ENCODE results near the gene GALNT4. TPM values are rescaled to one million over a fixed set of nuclear protein-coding genes. Genes with fewer than 3 reads are reported as not detected.

The GALNT4 gene
- total and polyA plus RNA-seq, 7 donors = 3.4 to 14.6 (median 4.6) TPM

DNA sequence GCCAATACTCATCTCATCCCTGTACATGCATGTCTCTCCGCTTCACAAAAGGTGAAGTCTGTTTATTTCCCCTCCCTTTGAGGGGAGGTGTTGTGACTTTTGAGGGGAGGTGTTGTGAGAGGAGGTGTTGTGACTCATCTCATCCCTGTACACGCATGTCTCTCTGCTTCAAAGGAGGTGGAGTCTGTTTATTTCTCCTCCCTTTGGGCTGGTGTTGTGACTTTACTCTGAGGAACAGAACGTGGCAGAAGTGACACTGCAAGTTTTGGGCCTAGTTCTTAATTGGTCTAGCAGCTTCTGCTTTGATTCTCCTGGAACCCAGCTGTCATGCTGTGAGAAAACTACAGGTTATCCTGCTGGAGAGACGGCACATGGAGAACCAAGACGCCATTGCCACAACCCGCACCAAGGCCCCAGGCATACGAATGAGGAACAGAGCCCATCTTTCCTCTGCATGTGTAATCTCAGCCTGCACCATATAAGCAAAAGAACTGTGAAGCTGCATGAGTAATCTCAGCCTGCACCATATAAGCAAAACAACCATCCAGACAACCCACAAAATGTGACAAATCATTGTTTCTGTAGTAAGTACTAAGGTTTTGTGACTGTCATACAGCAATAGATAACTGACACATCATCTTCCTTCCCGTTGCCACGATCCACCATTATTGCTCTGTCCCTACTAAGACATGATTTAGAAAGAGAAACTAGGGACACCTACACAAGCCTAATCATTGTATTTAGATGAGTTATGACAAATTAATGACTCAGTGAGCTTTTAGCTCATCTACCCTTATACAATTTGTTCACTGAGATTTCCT, 30.0 kb downstream of the GALNT4 start:
- H3K36me3 ChIP-seq = peaks cover 0 to 16% (median 3%) of the 10 kb centered on the region in 4 donors
- no peak overlapping the region for H3K4me3 ChIP-seq
- 79 to 82% methylated on average over 9 of the region's 9 CpGs for WGBS, 2 donors
- no peaks in the 10 kb centered on the region for H3K9me3 ChIP-seq
- intact Hi-C loops (cut with DNase I) = no loop called here
- TF ChIP-seq, protein P1, sequence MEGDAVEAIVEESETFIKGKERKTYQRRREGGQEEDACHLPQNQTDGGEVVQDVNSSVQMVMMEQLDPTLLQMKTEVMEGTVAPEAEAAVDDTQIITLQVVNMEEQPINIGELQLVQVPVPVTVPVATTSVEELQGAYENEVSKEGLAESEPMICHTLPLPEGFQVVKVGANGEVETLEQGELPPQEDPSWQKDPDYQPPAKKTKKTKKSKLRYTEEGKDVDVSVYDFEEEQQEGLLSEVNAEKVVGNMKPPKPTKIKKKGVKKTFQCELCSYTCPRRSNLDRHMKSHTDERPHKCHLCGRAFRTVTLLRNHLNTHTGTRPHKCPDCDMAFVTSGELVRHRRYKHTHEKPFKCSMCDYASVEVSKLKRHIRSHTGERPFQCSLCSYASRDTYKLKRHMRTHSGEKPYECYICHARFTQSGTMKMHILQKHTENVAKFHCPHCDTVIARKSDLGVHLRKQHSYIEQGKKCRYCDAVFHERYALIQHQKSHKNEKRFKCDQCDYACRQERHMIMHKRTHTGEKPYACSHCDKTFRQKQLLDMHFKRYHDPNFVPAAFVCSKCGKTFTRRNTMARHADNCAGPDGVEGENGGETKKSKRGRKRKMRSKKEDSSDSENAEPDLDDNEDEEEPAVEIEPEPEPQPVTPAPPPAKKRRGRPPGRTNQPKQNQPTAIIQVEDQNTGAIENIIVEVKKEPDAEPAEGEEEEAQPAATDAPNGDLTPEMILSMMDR (IDR thresholded peaks at IDR 0.05) = no peak
- TF ChIP-seq POLR2A (IDR thresholded peaks at IDR 0.05) = no peak
- TF ChIP-seq POLR2AphosphoS5 (IDR thresholded peaks at IDR 0.05) = no peak
- no peak for TF ChIP-seq EP300 (IDR thresholded peaks at IDR 0.05)
- no peak overlapping the region for H3K27ac ChIP-seq
- H3K27me3 ChIP-seq = no peaks in the 10 kb centered on the region
- H3K4me1 ChIP-seq = no peaks in the 10 kb centered on the region
- no peak for DNase-seq

DNA sequence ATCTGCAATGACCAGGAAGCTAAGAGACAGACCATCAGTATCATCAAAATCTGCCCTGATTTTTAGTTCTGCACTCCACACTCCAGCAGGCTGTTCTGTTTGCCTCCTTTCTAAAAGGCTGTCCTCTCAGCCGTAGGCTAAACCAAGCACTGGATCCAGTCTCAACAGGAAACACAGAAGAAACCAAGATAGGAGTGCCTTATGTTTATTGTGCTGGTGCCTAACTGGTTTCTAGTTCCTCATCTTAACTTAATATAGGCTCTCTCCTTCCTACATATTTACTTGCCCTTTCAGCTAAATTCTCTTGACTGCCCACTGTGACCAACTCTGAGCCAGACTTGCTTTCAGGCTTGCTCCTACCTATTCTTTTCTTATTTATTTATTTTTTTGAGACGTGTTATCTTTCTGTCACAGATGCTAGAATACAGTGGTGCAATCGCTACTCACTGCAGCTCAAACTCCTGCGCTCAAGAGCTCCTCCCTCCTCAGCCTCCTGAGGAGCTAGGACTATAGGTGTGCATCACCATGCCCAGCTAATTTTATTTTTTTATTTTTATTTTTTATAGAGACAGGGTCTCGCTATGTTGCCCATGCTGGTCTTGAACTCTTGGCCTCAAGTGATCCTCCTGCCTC, 30.8 kb downstream of the GALNT4 start:
- no peak for DNase-seq
- Histone ChIP-seq H3K36me3 (peaks cover 0 to 24% (median 5%) of the 10 kb centered on the region in 4 donors), H3K4me3 (no peak overlapping the region), H3K27ac (no peak overlapping the region), H3K4me1 (no peaks in the 10 kb centered on the region), H3K9me3 (no peaks in the 10 kb centered on the region), H3K27me3 (no peaks in the 10 kb centered on the region)
- WGBS, 2 donors = 52 to 72% methylated on average over 5 of the region's 5 CpGs
- TF ChIP-seq POLR2A (IDR thresholded peaks at IDR 0.05) (no peak), POLR2AphosphoS5 (IDR thresholded peaks at IDR 0.05) (no peak), EP300 (IDR thresholded peaks at IDR 0.05) (no peak)
- TF ChIP-seq, protein P1 (IDR thresholded peaks at IDR 0.05) = no peak
- intact Hi-C loops (cut with DNase I) = no loop called here

DNA sequence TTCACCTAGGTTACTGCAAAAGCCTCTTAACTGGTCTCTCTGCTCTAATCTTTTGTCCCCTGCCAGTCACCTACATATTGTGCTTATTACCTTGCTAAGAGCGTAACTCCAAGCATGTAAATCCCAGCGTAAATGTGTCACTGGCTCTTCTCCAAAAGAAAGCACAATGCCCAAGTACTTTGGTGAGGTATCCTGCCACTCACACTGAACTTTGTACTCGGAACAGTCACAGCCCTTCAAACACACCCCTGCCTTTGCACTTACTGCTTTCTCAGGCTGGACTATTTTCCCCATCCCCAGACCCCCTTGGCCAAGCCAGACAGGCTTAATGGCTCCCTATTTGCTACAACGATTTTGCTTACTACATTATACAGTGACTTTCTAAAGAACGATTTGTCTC, 31.7 kb downstream of the GALNT4 start:
- DNase-seq = no peak
- Histone ChIP-seq H3K27ac (no peak overlapping the region), H3K4me1 (no peaks in the 10 kb centered on the region), H3K4me3 (no peak overlapping the region), H3K27me3 (no peaks in the 10 kb centered on the region), H3K36me3 (peaks cover 0 to 25% (median 5%) of the 10 kb centered on the region in 4 donors), H3K9me3 (no peaks in the 10 kb centered on the region)
- TF ChIP-seq POLR2A (IDR thresholded peaks at IDR 0.05) (no peak), EP300 (IDR thresholded peaks at IDR 0.05) (no peak)
- intact Hi-C loops (cut with DNase I) = no loop called here
- WGBS, 2 donors = 18 to 59% methylated on average over 5 of the region's 5 CpGs

DNA sequence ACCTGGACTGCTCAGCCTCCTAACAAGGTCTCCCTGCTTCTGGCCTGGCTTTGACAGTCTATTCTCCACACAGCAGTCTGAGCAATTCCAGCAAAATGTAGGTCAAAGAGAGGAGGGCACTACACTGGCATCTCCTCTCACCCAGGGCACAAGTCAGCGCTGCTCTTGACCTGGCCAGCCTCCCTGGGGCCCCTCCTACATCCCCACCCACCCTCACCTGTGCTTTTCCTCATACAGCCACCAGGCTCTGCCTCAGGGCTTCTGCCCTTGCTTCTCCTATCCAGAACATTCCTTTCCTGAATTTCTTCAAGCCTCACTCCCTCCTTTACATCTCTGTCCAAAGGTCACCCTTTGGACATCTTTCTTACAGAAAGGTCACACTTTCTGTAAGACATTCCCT, 33.7 kb downstream of the GALNT4 start:
- Histone ChIP-seq H3K9me3 (no peaks in the 10 kb centered on the region), H3K27me3 (no peaks in the 10 kb centered on the region), H3K4me3 (no peak overlapping the region), H3K27ac (no peak overlapping the region), H3K4me1 (no peaks in the 10 kb centered on the region), H3K36me3 (peaks cover 0 to 25% (median 5%) of the 10 kb centered on the region in 4 donors)
- WGBS, 2 donors = 53 to 90% methylated on average over 1 of the region's 1 CpG
- intact Hi-C loops (cut with DNase I) = no loop called here
- TF ChIP-seq POLR2AphosphoS5 (IDR thresholded peaks at IDR 0.05) (no peak), EP300 (IDR thresholded peaks at IDR 0.05) (no peak), POLR2A (IDR thresholded peaks at IDR 0.05) (no peak)
- TF ChIP-seq, protein P1 (IDR thresholded peaks at IDR 0.05) = no peak
- DNase-seq = no peak

DNA sequence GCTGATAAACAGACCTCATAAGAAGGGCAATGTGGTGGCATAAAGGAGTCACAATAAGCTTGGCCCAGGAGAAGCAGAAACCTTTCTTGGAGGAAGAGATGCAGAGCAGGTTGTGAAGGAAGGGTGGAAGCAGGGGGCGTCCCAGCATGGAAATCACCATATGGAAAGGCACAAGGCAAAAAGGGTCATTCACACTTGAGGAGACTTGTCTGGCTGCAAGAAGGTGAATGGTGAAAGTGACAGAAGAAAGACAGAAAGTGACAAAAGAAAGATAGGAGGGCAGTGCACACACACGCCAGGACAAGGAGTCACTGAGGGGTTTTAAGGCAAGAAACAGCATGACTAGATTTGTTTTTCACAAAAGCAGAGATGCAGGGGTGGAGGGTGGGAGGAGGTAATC, 38.3 kb downstream of the GALNT4 start:
- TF ChIP-seq, protein P1 (IDR thresholded peaks at IDR 0.05) = no peak
- no peak for TF ChIP-seq POLR2AphosphoS5 (IDR thresholded peaks at IDR 0.05)
- TF ChIP-seq POLR2A (IDR thresholded peaks at IDR 0.05) = no peak
- WGBS, 2 donors = 95 to 99% methylated on average over 2 of the region's 2 CpGs
- no peak overlapping the region for H3K4me3 ChIP-seq
- no peaks in the 10 kb centered on the region for H3K9me3 ChIP-seq
- peaks cover 0 to 4% (median 0%) of the 10 kb centered on the region in 4 donors for H3K4me1 ChIP-seq
- intact Hi-C loops (cut with DNase I) = no loop called here
- peaks cover 0 to 25% (median 5%) of the 10 kb centered on the region in 4 donors for H3K36me3 ChIP-seq
- H3K27me3 ChIP-seq = no peaks in the 10 kb centered on the region
- no peak overlapping the region for H3K27ac ChIP-seq
- DNase-seq = no peak
